LNCaP clone FGC (cell line): ENCODE data around the gene ECE1.

ENCODE experiments used
- DNase-seq: peaks from one replicate; pipeline ENCODE4 v3.0.0-alpha.2; 2011; ENCODE audit warnings: low read depth
- H3K4me3 ChIP-seq: 2 replicates; pipeline ENCODE4 v1.5.1; 2011; ENCODE audit warnings: mild to moderate bottlenecking, low read depth, low read length, control low read depth
- CTCF ChIP-seq: IDR thresholded peaks from 2 replicates; pipeline ENCODE4 v1.5.1; 2012; ENCODE audit warnings: mild to moderate bottlenecking; ENCODE audit not compliant: control insufficient read depth, insufficient read depth; ENCODE audit errors: extremely low read depth

Gene ECE1

GRCh38 chr1:21272540-21272939 is 17.7 kb downstream of the ECE1 start:
- no peak for TF ChIP-seq CTCF
- H3K4me3 ChIP-seq, result no peak overlapping the region
- DNase-seq, result no peak

- TF ChIP-seq CTCF, result no peak
- no peak overlapping the region for H3K4me3 ChIP-seq
- no peak for DNase-seq
Measured at GRCh38 chr1:21271550-21271949, 18.7 kb downstream of the ECE1 start.

GRCh38 chr1:21270086-21270689 is 20.1 kb downstream of the ECE1 start:
- DNase-seq, result no peak
- peak; percentile 49 for TF ChIP-seq CTCF
- no peak overlapping the region for H3K4me3 ChIP-seq

GRCh38 chr1:21269461-21270085 is 20.7 kb downstream of the ECE1 start:
- no peak for TF ChIP-seq CTCF
- DNase-seq, result no peak
- no peak overlapping the region for H3K4me3 ChIP-seq

GRCh38 chr1:21268281-21269239 is 21.7 kb downstream of the ECE1 start:
- DNase-seq, result no peak

More at GRCh38 chr1:21268281-21269239, 21.7 kb downstream of the ECE1 start:
- H3K4me3 ChIP-seq, result no peak overlapping the region
- TF ChIP-seq CTCF, result no peak
